Muscle of back (tissue), 11 donors: ENCODE results near the gene ARID4B. TPM values are rescaled to one million over a fixed set of nuclear protein-coding genes. Genes with fewer than 3 reads are reported as not detected.
"Not testable (repeated sequence)": the region's sequence is repeated elsewhere in the genome, so short reads cannot be mapped to it uniquely, and the experiment has no call there.

Experiments
- DNase-seq, 3 donors: peaks; one replicate each; pipeline versions ENCODE4 v3.0.0 to v3.0.0-alpha.2; 2013
- polyA plus RNA-seq, 10 donors: library from polyadenylated mRNA; unstranded; fragments of 120-200 nt; gene quantifications; one replicate each; pipeline ENCODE4 v1.2.1, GENCODE V29; 2013; ENCODE audit not compliant: insufficient read length in 10 of 10

ARID4B gene
- polyA plus RNA-seq, 10 donors = 19.5 to 26.0 (median 22.6) TPM

DNA sequence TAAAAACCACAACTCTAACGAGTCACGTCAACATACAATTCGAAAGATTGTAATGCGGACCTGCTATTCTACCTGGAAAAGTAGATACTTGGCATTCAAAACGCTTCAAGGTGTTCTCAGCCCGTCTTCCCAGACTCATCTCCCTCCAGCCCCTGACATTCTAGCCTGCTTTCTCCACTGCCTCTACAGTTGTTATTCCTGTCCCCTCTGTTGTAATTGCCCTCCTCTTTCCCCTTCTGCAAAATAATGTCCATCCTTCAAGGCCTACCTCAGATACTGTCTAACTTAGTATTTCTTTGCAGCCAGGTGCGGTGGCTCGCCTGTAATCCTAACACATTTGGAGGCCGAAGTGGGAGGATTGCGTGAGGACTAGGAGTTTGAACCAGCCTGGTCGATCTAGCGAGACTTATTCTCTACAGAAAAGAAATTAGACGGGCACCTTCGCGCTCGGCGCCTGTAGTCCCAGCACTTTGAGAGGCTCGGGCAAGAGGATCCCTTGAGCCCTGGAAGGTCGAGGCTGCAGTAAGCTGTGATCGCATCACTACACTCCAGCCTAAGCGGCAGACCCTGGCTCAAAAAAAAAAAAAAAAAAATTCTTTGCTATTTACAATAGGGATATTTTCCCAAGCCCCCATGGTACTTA lies 166.2 kb downstream of the ARID4B start:
- DNase-seq = peak in 1 of 3 donors; percentile 4

DNA sequence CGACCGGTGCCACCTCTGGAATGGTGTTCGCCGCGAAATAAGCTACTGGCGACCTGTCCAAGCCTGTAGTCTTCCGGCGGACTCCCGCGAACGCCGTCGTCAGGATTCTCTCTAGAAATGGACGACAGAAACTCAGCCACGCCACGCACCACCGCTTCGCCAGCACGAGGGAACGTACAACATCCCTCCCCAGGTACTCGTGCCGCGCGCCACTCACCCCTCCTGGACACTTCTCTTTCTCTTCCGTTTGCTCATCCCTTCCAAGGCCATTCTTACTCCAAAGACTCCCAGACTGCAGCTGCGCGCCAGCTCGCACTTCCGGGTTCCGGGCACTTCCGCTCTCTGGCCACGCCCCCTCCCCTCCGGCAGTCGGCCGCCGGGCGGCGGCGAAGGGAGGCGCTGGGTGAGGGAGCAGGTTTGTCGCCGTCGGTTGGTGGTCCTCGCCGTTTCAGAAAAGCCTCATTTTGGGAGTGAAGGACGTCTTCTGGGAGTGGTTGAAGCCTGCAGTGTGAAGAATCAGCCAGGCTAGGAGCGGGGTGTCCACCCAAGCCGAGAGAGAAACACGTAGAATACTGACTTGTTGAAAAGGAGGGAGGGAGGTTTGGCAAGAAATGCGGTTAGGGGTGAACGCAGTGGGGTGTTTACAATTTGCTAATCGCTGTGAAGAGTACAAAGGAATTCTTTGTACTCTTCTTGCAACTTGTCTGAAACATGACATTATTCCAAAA lies 166.9 kb downstream of the ARID4B start, which contains the start of gene RBM34:
Gene RBM34 (minus strand): TSS at position 294 of the 728 bp plus-strand sequence. CDS start 24 bp downstream, at position 270.
- DNase-seq = peak; percentile 90 to 98 (median 95)

DNA sequence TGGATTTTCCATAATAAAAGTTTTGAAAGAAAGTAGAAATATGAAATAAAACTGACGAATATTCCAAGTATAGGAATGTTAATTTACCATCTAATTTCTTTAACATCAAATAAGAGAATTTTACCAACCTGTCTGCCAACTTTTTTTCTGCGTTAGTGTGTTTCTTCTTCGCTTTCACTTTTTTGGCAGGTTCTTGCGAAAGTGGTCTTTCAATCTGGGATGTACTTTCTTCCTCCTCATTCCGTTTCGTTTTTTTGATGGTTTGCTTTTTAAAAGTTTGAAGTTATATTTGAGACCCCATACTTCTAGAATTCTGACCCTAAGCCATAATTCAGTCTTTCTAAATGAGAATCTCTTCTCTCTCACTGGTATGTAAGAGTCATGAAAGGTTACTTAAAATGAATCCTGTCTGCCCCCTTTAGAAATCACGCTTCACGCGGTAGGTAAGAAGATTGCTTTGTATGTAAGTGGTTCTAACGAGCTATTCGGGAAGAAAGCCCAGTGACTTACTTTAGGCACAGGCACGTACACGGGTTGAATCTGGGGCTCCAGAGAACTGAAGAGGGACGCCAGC lies 167.5 kb downstream of the ARID4B start:
- DNase-seq = peak in 1 of 3 donors; percentile 41

GRCh38 chr1:235159930-235160329 lies 168.0 kb downstream of the ARID4B start:
- not testable (repeated sequence) for DNase-seq

- not testable (repeated sequence) for DNase-seq
Measured at GRCh38 chr1:235159284-235159683, 168.7 kb downstream of the ARID4B start.

DNA sequence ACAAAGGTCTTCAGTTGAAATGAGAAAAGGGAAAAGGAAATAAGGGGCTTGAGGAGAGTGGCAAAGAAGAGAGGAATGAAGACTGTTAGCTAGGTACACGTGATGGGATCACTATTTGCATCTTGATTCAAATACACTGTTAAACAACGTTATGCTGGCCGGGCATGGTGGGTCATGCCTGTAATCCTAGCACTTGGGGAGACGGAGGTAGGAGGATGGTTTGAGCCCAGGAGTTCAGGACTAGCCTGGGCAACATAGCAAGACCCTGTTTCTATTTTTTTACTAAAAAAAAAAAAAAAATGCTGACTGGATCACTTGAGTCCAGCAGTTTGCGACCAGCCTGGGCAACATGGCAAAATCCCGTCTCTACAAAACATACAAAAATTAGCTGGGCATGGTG lies 169.3 kb downstream of the ARID4B start:
- DNase-seq = no peak

- DNase-seq = no peak
Measured at GRCh38 chr1:235157150-235157549, 170.8 kb downstream of the ARID4B start.

GRCh38 chr1:235156740-235157139 lies 171.2 kb downstream of the ARID4B start:
- DNase-seq = no peak

DNA sequence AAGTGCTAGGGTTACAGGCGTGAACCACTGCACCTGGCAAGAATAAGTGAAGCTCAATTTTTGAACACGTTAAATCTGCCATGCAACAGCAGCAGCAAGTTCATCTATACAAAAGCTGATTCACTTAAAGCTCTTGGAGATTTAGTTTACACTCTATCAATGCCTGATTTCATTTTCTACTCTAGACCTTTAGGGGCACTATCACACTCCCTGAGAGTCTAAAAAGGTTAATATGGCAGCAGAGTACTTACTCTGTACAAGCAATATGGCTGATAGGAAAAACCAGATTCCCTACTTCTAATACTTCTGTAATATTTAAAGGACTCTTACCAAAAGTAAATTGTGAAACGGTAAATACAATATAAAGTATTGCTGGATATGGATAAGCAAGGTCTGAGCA lies 171.7 kb downstream of the ARID4B start:
- no peak for DNase-seq

DNA sequence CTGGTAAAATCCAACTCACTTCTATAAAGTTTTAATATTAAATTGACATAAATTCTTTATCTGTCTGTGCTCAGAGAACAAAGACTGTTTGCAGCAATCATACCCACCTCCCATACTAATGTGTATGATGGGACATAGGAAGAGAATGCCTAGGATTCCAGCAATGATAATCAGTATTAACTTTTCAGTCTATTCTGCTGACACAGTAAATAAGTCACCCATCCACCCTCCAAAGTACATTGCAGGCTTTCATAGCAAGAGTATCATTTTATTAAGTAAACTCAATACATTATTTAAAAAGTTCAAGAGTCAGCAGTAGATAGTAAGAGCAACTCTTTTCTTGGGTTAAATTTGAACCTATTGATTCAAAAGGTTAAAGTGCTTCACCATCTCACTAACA lies 175.7 kb downstream of the ARID4B start:
- DNase-seq = no peak

GRCh38 chr1:235151033-235151432 lies 176.9 kb downstream of the ARID4B start:
- DNase-seq = no peak

DNA sequence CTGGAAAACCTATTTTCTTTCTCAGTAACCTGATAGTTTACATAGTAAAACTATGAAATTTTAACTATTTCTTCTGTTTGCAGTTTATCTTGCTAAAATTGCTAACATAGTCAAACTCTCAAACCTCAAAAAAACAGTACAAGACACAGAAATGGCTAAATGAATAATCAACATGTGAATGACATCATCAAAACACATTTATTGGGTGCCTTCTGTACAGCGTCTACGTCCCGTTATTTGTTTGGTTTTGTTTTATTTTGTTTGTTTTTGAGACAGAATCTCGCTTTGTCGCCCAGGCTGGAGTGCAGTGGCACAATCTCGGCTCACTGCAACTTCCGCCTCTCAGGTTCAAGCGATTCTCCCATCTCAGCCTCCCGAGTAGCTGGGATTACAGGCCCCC lies 178.2 kb downstream of the ARID4B start:
- no peak for DNase-seq

- no peak for DNase-seq
Measured at GRCh38 chr1:235147269-235147668, 180.7 kb downstream of the ARID4B start.

DNA sequence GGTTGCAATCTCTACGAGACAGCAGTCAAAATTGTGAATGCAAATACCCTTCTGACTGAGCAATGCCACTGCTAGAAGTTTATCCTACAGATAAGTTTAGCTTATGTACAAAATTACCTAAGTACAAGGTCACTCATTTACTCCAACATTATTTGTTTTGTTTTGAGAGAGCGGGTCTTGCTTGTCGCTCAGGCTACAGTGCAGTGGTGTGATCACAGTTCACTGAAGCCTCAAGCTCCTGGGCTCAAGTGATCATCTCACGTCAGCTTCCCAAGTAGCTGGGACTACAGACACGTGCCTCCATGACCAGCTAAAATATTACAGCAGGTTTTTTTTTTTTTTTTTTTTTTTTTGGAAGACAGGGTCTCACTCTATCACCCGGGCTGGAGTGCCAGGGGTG lies 182.3 kb downstream of the ARID4B start:
- DNase-seq = no peak

DNA sequence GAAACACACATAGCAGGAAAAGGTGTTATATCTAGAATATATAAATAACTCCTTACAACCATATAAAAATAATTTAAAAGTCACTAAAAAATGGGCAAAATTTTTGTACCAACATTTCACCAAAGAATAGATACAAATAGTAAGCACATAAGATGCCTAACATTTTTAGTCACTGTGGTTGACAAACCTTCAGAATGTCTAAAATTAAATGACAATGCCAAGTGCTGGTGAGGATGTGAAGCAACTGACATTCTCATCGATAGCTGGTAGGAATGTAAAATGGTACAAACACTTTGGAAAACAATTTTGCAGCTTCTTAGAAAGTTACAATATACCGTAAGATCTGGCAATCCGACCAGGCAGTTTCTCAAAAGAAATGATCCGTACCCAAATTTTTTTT lies 185.0 kb downstream of the ARID4B start:
- DNase-seq = no peak

GRCh38 chr1:235139315-235139714 lies 188.7 kb downstream of the ARID4B start:
- no peak for DNase-seq

- DNase-seq = no peak
Measured at GRCh38 chr1:235138821-235139220, 189.2 kb downstream of the ARID4B start.

GRCh38 chr1:235136111-235136510 lies 191.9 kb downstream of the ARID4B start:
- DNase-seq = no peak

DNA sequence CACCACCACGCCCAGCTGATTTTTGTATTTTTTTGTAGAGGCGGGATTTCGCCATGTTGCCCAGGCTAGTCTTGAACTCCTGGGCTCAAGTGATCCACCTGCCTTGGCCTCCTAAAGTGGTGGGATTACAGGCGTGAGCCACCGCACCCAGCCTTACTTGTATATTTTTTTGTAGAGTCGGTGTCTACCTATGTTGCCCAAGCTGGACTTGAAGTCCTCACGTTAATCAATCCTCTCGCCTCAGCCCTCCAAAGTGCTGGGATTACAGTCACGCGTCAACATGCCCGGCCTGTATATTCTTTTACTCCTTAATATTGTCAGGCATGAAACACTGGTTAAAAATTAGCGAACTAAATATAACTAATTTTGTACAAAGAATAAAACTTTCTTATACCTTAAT lies 193.8 kb downstream of the ARID4B start:
- no peak for DNase-seq

DNA sequence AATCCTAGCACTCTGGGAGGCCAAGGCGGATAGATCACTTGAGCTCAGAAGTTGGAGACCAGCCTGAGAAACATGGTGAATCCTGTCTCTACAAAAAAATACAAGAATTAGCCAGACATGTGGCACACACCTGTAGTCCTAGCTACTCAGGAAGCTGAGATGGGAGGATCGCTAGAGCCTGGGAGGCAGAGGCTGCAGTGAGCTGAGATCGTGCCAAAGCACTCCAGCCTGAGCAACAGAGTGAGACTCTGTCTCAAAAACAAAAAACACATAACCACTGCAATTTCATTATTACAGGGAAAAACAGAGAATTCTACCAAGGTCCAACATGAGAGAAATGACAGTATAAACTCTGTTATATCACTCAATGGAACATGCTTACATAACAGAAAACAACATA lies 194.9 kb downstream of the ARID4B start:
- DNase-seq = no peak

GRCh38 chr1:235131961-235132360 lies 196.0 kb downstream of the ARID4B start:
- no peak for DNase-seq

- no peak for DNase-seq
Measured at GRCh38 chr1:235130766-235131270, 197.2 kb downstream of the ARID4B start.
